HEK293 (cell line): ENCODE results near the gene IL17REL.

Source experiments
- CTCF ChIA-PET: fragments of 350-600 bp; formaldehyde crosslinking; extraction: SDS; loops from one replicate; lab custom pipeline; 2021; ENCODE audit warnings: antibody characterized with exemption; lab: Yijun Ruan, JAX
- POLR2A ChIA-PET: fragments of 300-600 bp; formaldehyde crosslinking; extraction: SDS; loops from one replicate; lab custom pipeline; 2020; ENCODE audit warnings: antibody characterized with exemption, inconsistent platforms; lab: Yijun Ruan, JAX
- H3K27ac ChIP-seq: fragments of 200-500 bp; sonication (Bioruptor generic); 2 replicates; pipeline ENCODE4 v1.5.1; 2014; ENCODE audit warnings: low read depth, low read length, control low read depth, inconsistent platforms; ENCODE audit errors: extremely low read depth
- H3K36me3 ChIP-seq, 2 experiments: fragments of 200-500 bp in 1 of 2; sonication (Bioruptor generic) in 1 of 2; 1 replicate in 1 of 2; 2 replicates in 1 of 2; pipeline ENCODE4 v1.5.1; 2014 to 2017; ENCODE audit warnings: inconsistent platforms in 2 of 2, low read length in 2 of 2; ENCODE audit not compliant: control insufficient read depth in 2 of 2, insufficient read depth in 1 of 2
- H3K4me1 ChIP-seq: fragments of 200-500 bp; sonication (Bioruptor generic); 2 replicates; pipeline ENCODE4 v1.5.1; 2014; ENCODE audit warnings: mild to moderate bottlenecking, low read length, inconsistent platforms; ENCODE audit not compliant: control insufficient read depth, insufficient read depth
- H3K4me3 ChIP-seq: 2 replicates; pipeline ENCODE4 v1.5.1; 2011; ENCODE audit warnings: low read depth, mild to moderate bottlenecking, control low read depth, low read length, moderate library complexity
- H3K9me3 ChIP-seq: fragments of 200-500 bp; sonication (Bioruptor generic); 2 replicates; pipeline ENCODE4 v1.5.1; 2014; ENCODE audit warnings: low read depth, low read length, inconsistent platforms; ENCODE audit not compliant: control insufficient read depth, insufficient read depth
- KLF16 ChIP-seq: fragments of 450-650 bp; formaldehyde crosslinking; IDR thresholded peaks from 2 replicates; pipeline ENCODE4 v1.5.1; 2017; ENCODE audit warnings: missing biosample characterization, missing genetic modification characterization
- MEIS1 ChIP-seq: sonication (generic); formaldehyde crosslinking; IDR thresholded peaks from 2 replicates; pipeline ENCODE4 v1.8.1; 2022; ENCODE audit warnings: missing genetic modification reagents, mild to moderate bottlenecking, borderline replicate concordance
- PRDM1 ChIP-seq: fragments of 450-650 bp; formaldehyde crosslinking; IDR thresholded peaks from 2 replicates; pipeline ENCODE4; 2016; ENCODE audit warnings: missing biosample characterization, missing genetic modification characterization
- ZFP37 ChIP-seq: fragments of 450-650 bp; formaldehyde crosslinking; IDR thresholded peaks from 2 replicates; pipeline ENCODE4 v1.5.1; 2016; ENCODE audit warnings: missing biosample characterization, missing genetic modification characterization
- ZNF112 ChIP-seq: fragments of 450-650 bp; formaldehyde crosslinking; IDR thresholded peaks from 2 replicates; pipeline ENCODE4 v1.5.0; 2017; ENCODE audit warnings: missing biosample characterization, missing genetic modification characterization
- ZNF157 ChIP-seq: fragments of 450-650 bp; formaldehyde crosslinking; IDR thresholded peaks from 2 replicates; pipeline ENCODE4 v1.5.1; 2016; ENCODE audit warnings: missing biosample characterization, missing genetic modification characterization
- ZNF16 ChIP-seq: fragments of 450-650 bp; formaldehyde crosslinking; IDR thresholded peaks from 2 replicates; pipeline ENCODE4 v1.5.1; 2016; ENCODE audit warnings: low read depth, missing biosample characterization, missing genetic modification characterization
- ZNF175 ChIP-seq: fragments of 450-650 bp; formaldehyde crosslinking; IDR thresholded peaks from 2 replicates; pipeline ENCODE4 v1.5.1; 2016; ENCODE audit warnings: missing biosample characterization, missing genetic modification characterization
- ZNF2 ChIP-seq: fragments of 450-650 bp; formaldehyde crosslinking; IDR thresholded peaks from 2 replicates; pipeline ENCODE4 v1.5.1; 2016; ENCODE audit warnings: missing biosample characterization, missing genetic modification characterization
- ZNF366 ChIP-seq: fragments of 450-650 bp; formaldehyde crosslinking; conservative IDR thresholded peaks from 2 replicates; pipeline ENCODE4 v1.5.1; 2016; ENCODE audit warnings: missing biosample characterization, missing genetic modification characterization
- ZNF571 ChIP-seq: fragments of 450-650 bp; formaldehyde crosslinking; IDR thresholded peaks from 2 replicates; pipeline ENCODE4 v1.5.0; 2017; ENCODE audit warnings: missing biosample characterization, missing genetic modification characterization
- ZNF580 ChIP-seq: fragments of 450-650 bp; formaldehyde crosslinking; IDR thresholded peaks from 2 replicates; pipeline ENCODE4 v1.5.1; 2016; ENCODE audit warnings: missing biosample characterization, missing genetic modification characterization
- ZNF621 ChIP-seq: fragments of 450-650 bp; formaldehyde crosslinking; IDR thresholded peaks from 2 replicates; pipeline ENCODE4 v1.5.1; 2017; ENCODE audit warnings: missing biosample characterization, missing genetic modification characterization
- ZNF624 ChIP-seq: fragments of 450-650 bp; formaldehyde crosslinking; IDR thresholded peaks from 2 replicates; pipeline ENCODE4 v1.5.1; 2017; ENCODE audit warnings: missing biosample characterization, missing genetic modification characterization
- TF ChIP-seq, protein P1 (sequence below): fragments of 450-650 bp; formaldehyde crosslinking; IDR thresholded peaks from 2 replicates; pipeline ENCODE4 v1.5.1; 2017; ENCODE audit warnings: missing biosample characterization, missing genetic modification characterization
- TF ChIP-seq, protein P2 (sequence below): fragments of 450-650 bp; formaldehyde crosslinking; IDR thresholded peaks from 2 replicates; pipeline ENCODE4 v1.5.1; 2017; ENCODE audit warnings: missing biosample characterization, missing genetic modification characterization
- TF ChIP-seq, protein P3 (sequence below): fragments of 450-650 bp; formaldehyde crosslinking; IDR thresholded peaks from 2 replicates; pipeline ENCODE4 v1.5.1; 2016; ENCODE audit warnings: missing biosample characterization, missing genetic modification characterization
- TF ChIP-seq, protein P4 (sequence below): fragments of 450-650 bp; formaldehyde crosslinking; IDR thresholded peaks from 2 replicates; pipeline ENCODE4 v1.5.1; 2016; ENCODE audit warnings: missing biosample characterization, missing genetic modification characterization
- TF ChIP-seq, protein P5 (sequence below): fragments of 450-650 bp; formaldehyde crosslinking; IDR thresholded peaks from 2 replicates; pipeline ENCODE4 v1.5.1; 2016; ENCODE audit warnings: missing biosample characterization, missing genetic modification characterization
- TF ChIP-seq, protein P6 (sequence below): fragments of 450-650 bp; formaldehyde crosslinking; IDR thresholded peaks from 2 replicates; pipeline ENCODE4 v1.5.1; 2016; ENCODE audit warnings: missing biosample characterization, missing genetic modification characterization

The IL17REL gene

GRCh38 chr22:49975543-49976389, 36.8 kb downstream of the IL17REL start (continued):
- TF ChIP-seq, protein P1, sequence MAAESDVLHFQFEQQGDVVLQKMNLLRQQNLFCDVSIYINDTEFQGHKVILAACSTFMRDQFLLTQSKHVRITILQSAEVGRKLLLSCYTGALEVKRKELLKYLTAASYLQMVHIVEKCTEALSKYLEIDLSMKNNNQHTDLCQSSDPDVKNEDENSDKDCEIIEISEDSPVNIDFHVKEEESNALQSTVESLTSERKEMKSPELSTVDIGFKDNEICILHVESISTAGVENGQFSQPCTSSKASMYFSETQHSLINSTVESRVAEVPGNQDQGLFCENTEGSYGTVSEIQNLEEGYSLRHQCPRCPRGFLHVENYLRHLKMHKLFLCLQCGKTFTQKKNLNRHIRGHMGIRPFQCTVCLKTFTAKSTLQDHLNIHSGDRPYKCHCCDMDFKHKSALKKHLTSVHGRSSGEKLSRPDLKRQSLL: no peak
- TF ChIP-seq, protein P2, sequence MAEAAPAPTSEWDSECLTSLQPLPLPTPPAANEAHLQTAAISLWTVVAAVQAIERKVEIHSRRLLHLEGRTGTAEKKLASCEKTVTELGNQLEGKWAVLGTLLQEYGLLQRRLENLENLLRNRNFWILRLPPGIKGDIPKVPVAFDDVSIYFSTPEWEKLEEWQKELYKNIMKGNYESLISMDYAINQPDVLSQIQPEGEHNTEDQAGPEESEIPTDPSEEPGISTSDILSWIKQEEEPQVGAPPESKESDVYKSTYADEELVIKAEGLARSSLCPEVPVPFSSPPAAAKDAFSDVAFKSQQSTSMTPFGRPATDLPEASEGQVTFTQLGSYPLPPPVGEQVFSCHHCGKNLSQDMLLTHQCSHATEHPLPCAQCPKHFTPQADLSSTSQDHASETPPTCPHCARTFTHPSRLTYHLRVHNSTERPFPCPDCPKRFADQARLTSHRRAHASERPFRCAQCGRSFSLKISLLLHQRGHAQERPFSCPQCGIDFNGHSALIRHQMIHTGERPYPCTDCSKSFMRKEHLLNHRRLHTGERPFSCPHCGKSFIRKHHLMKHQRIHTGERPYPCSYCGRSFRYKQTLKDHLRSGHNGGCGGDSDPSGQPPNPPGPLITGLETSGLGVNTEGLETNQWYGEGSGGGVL (tag by site-specific recombination): peak; percentile 36
- TF ChIP-seq ZNF112 (tag by site-specific recombination) (no peak; the same call in 1 of the 2 replicates), ZNF624 (tag by site-specific recombination) (no peak), MEIS1 (no peak)
- TF ChIP-seq, protein P3, sequence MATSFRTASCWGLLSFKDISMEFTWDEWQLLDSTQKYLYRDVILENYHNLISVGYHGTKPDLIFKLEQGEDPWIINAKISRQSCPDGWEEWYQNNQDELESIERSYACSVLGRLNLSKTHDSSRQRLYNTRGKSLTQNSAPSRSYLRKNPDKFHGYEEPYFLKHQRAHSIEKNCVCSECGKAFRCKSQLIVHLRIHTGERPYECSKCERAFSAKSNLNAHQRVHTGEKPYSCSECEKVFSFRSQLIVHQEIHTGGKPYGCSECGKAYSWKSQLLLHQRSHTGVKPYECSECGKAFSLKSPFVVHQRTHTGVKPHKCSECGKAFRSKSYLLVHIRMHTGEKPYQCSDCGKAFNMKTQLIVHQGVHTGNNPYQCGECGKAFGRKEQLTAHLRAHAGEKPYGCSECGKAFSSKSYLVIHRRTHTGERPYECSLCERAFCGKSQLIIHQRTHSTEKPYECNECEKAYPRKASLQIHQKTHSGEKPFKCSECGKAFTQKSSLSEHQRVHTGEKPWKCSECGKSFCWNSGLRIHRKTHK (tag by site-specific recombination): 0 out of 2 replicates have a peak, but pooled peaks have one; percentile 4

DNA sequence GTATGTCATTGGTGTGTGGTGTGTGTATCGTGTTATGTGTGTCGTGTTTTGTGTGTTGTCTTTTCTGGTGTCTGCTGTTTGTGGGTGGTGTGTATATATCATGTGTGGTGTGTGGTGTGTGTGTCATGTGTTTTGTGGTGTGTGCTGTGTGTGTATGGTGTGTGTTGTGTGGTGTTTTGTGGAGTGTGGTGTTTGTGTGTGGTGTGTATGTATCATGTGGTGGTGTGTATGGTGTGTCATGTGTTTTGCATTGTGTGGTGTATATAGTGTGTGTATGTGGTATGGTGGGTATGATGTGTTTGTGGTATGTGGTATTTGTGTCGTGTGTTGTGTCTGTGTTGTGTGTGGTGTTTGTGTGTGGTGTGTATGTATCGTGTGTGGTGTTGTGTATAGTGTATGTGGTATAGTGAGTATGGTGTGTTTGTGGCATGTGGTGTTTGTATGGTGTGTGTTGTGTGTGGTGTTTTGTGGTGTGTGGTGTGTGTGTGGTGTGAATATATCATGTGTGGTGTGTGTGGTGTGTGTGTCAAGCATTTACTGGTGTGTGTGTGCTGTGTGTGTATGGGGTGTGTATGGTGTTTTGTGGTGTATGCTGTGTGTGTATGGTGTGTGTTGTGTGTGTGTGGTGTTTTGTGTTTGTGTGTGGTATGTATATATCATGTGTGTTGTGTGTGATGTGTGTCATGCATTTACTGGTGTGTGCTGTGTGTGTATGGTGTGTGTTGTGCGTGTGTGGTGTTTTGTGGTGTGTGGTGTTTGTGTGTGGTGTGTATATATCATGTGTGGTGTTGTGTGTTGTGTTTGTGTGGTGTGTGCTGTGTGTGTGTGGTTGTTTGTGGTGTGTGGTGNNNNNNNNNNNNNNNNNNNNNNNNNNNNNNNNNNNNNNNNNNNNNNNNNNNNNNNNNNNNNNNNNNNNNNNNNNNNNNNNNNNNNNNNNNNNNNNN, 39.3 kb downstream of the IL17REL start:
- Histone ChIP-seq H3K4me3 (no peak overlapping the region), H3K36me3 (no peaks in the 10 kb centered on the region), H3K4me1 (peaks cover 3% of the 10 kb centered on the region; the same call in 1 of the 2 replicates), H3K27ac (no peak overlapping the region), H3K9me3 (no peaks in the 10 kb centered on the region)
- ChIA-PET POLR2A (no interaction called here), CTCF (no interaction called here)
- TF ChIP-seq ZNF571: peak; percentile 80; the same call in 1 of the 2 replicates
- TF ChIP-seq ZNF157 (tag by site-specific recombination): no peak; the same call in none of the 2 replicates
- peak; percentile 40; the same call in 1 of the 2 replicates for TF ChIP-seq ZNF621
- TF ChIP-seq, protein P4, sequence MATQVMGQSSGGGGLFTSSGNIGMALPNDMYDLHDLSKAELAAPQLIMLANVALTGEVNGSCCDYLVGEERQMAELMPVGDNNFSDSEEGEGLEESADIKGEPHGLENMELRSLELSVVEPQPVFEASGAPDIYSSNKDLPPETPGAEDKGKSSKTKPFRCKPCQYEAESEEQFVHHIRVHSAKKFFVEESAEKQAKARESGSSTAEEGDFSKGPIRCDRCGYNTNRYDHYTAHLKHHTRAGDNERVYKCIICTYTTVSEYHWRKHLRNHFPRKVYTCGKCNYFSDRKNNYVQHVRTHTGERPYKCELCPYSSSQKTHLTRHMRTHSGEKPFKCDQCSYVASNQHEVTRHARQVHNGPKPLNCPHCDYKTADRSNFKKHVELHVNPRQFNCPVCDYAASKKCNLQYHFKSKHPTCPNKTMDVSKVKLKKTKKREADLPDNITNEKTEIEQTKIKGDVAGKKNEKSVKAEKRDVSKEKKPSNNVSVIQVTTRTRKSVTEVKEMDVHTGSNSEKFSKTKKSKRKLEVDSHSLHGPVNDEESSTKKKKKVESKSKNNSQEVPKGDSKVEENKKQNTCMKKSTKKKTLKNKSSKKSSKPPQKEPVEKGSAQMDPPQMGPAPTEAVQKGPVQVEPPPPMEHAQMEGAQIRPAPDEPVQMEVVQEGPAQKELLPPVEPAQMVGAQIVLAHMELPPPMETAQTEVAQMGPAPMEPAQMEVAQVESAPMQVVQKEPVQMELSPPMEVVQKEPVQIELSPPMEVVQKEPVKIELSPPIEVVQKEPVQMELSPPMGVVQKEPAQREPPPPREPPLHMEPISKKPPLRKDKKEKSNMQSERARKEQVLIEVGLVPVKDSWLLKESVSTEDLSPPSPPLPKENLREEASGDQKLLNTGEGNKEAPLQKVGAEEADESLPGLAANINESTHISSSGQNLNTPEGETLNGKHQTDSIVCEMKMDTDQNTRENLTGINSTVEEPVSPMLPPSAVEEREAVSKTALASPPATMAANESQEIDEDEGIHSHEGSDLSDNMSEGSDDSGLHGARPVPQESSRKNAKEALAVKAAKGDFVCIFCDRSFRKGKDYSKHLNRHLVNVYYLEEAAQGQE (tag by site-specific recombination): no peak
- no peak for TF ChIP-seq ZFP37
- TF ChIP-seq, protein P5, sequence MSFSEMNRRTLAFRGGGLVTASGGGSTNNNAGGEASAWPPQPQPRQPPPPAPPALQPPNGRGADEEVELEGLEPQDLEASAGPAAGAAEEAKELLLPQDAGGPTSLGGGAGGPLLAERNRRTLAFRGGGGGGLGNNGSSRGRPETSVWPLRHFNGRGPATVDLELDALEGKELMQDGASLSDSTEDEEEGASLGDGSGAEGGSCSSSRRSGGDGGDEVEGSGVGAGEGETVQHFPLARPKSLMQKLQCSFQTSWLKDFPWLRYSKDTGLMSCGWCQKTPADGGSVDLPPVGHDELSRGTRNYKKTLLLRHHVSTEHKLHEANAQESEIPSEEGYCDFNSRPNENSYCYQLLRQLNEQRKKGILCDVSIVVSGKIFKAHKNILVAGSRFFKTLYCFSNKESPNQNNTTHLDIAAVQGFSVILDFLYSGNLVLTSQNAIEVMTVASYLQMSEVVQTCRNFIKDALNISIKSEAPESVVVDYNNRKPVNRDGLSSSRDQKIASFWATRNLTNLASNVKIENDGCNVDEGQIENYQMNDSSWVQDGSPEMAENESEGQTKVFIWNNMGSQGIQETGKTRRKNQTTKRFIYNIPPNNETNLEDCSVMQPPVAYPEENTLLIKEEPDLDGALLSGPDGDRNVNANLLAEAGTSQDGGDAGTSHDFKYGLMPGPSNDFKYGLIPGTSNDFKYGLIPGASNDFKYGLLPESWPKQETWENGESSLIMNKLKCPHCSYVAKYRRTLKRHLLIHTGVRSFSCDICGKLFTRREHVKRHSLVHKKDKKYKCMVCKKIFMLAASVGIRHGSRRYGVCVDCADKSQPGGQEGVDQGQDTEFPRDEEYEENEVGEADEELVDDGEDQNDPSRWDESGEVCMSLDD (tag by site-specific recombination): no peak
- no peak for TF ChIP-seq KLF16 (tag by site-specific recombination)
- TF ChIP-seq ZNF2: peak; percentile 26; the same call in 1 of the 2 replicates
- TF ChIP-seq ZNF16 (tag by site-specific recombination): no peak
- no peak for TF ChIP-seq PRDM1 (tag by site-specific recombination)
- TF ChIP-seq, protein P6, sequence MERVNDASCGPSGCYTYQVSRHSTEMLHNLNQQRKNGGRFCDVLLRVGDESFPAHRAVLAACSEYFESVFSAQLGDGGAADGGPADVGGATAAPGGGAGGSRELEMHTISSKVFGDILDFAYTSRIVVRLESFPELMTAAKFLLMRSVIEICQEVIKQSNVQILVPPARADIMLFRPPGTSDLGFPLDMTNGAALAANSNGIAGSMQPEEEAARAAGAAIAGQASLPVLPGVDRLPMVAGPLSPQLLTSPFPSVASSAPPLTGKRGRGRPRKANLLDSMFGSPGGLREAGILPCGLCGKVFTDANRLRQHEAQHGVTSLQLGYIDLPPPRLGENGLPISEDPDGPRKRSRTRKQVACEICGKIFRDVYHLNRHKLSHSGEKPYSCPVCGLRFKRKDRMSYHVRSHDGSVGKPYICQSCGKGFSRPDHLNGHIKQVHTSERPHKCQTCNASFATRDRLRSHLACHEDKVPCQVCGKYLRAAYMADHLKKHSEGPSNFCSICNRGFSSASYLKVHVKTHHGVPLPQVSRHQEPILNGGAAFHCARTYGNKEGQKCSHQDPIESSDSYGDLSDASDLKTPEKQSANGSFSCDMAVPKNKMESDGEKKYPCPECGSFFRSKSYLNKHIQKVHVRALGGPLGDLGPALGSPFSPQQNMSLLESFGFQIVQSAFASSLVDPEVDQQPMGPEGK (tag by site-specific recombination): no peak
- TF ChIP-seq ZNF175 (tag by site-specific recombination): no peak; the same call in 1 of the 2 replicates
- no peak for TF ChIP-seq ZNF366
- TF ChIP-seq ZNF580 (tag by site-specific recombination): peak; percentile 10
